Activated CD4-positive, alpha-beta T cell treated with anti-CD3 and anti-CD28 coated beads, Interleukin-2, amount 10 ng/mL, durations not matched to agents 7 days and 5 days (primary cell): ENCODE results near the gene TMEM272. TPM values are rescaled to one million over a fixed set of nuclear protein-coding genes. Genes with fewer than 3 reads are reported as not detected.

Experiments
- CTCF ChIA-PET: fragments of 350-600 bp; sonication (Branson Sonifier 250); formaldehyde crosslinking; loops from one replicate; lab custom pipeline; 2021; ENCODE audit warnings: antibody characterized with exemption; lab: Charles Lee
- POLR2A ChIA-PET: fragments of 350-600 bp; sonication (Branson Sonifier 250); formaldehyde crosslinking; loops from one replicate; lab custom pipeline; 2021; ENCODE audit warnings: antibody characterized with exemption; lab: Charles Lee
- DNase-seq: peaks from one replicate; pipeline ENCODE4 v3.0.0-alpha.2; 2020
- H3K27ac Mint-ChIP-seq: one replicate; pipeline ENCODE4 v1.8.0; 2021; ENCODE audit warnings: mild to moderate bottlenecking, moderate library complexity, mixed read lengths
- H3K27me3 Mint-ChIP-seq: one replicate; pipeline ENCODE4 v1.8.0; 2021; ENCODE audit warnings: mixed read lengths
- H3K36me3 Mint-ChIP-seq: one replicate; pipeline ENCODE4 v1.8.0; 2021; ENCODE audit warnings: low read depth, mixed read lengths
- H3K4me1 Mint-ChIP-seq: one replicate; pipeline ENCODE4 v1.8.0; 2021; ENCODE audit warnings: mixed read lengths
- H3K4me3 Mint-ChIP-seq: one replicate; pipeline ENCODE4 v1.8.0; 2021; ENCODE audit warnings: mild to moderate bottlenecking, moderate library complexity, mixed read lengths
- H3K9me3 Mint-ChIP-seq: one replicate; pipeline ENCODE4 v1.8.0; 2021; ENCODE audit warnings: mixed read lengths
- total RNA-seq, 2 experiments: library from RNA; stranded (reverse); gene quantifications; one replicate each; pipeline ENCODE4 v1.2.3, GENCODE V29; 2021

Gene TMEM272
- total RNA-seq, 2 experiments from 2014 or later, result 1.3 to 1.5 TPM

DNA sequence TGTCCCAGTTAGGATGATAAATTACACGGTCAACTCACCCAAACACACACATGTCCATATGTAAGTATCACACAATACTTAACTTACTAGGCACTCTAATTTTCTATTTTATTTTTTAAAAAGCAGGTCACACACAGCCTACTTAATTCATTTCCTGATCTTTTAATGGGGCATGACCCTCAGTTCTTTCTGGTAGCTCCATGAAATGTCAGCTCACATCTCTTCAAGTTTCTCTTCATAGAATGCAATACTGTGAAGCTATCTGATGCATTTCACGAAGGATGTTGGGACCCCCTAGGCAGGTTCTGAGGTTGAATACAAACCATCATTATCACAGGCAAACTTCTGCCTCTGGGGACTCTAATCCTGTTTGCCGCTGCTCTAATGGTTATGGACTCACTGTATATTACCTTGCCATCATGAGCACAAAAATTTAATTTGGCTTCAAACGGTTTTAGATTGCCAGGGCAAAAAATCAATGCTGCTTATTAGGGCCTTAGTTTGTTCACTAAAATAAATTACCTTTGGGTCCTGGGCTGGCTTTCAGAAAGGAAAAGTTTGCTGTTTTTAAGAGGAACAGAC, 24.9 kb downstream of the TMEM272 start:
- Mint-ChIP-seq H3K36me3 (peaks cover 13% of the 10 kb centered on the region), H3K27me3 (no peaks in the 10 kb centered on the region), H3K9me3 (no peaks in the 10 kb centered on the region), H3K4me3 (no peak overlapping the region), H3K27ac (peak overlapping the region; percentile 97), H3K4me1 (peaks cover 90% of the 10 kb centered on the region)
- no peak for DNase-seq
- POLR2A ChIA-PET, result no interaction called here
- CTCF ChIA-PET, result interaction anchor here (1.0 to 1.3 kb wide), 2 partner anchors 8 to 258 kb away, joined by 3 to 4 read pairs; no protein-coding TSS in a partner anchor

DNA sequence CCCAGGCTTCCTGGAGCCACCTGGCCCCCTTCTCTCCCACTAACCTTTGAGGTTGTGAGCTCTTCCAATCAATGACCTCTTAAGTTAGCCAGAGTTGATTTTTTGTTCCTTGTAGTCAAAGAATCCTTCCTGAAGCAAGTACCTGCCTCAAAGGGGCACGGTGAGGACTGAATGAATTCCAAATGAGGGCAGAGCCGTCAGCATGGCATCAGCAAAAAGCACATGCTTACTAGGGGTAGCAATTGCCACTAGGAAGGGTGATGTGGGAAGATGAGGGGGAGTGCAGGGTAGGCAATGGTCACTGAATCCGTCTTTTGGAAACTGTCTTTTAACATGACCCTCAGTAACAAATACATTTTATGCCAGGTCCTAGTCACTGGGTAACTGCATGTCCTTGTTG, 25.4 kb downstream of the TMEM272 start:
- POLR2A ChIA-PET, result no interaction called here
- peaks cover 90% of the 10 kb centered on the region for H3K4me1 Mint-ChIP-seq
- H3K4me3 Mint-ChIP-seq, result no peak overlapping the region
- CTCF ChIA-PET, result interaction anchor here (1.0 to 1.3 kb wide), 2 partner anchors 8 to 258 kb away, joined by 3 to 4 read pairs; no protein-coding TSS in a partner anchor
- DNase-seq, result no peak
- H3K36me3 Mint-ChIP-seq, result peaks cover 13% of the 10 kb centered on the region
- no peaks in the 10 kb centered on the region for H3K27me3 Mint-ChIP-seq
- H3K27ac Mint-ChIP-seq, result peak overlapping the region; percentile 97
- H3K9me3 Mint-ChIP-seq, result no peaks in the 10 kb centered on the region

DNA sequence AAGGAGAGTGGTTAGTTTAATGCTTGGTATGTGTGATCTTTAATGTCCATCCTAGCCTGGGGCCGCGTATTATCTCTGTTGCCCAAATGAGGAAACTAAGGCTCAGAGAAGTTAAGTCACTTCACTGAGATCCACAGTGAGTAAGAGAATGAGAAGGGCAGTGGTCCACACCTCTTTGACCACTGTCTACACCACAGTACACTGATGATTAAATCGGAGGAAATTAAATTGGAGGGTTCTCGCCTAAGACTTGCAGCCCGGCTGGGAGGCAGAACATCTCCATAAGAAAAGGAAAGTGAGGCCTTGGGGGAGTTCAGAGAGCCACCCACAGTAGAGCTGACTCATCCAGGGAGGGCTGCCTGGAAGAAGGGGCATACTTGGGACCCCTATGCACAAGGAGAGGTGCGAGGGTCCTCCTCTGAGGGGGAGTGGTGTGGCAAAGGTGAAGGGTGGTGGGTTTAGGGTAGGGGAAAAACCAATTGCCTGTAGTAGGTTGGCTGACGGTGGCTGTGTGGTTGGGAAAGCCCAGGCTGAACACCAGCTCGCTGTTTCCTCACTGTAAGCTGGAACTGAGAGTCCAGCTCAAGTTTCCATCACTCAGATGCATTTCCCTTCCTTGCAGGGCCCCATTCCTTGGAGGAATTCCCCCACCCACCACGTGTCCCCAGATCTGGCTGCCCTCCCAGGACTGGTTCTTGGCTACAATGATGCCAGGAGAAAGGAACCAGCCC, 26.0 kb downstream of the TMEM272 start:
- no peak for DNase-seq
- H3K9me3 Mint-ChIP-seq, result no peaks in the 10 kb centered on the region
- H3K36me3 Mint-ChIP-seq, result peaks cover 9% of the 10 kb centered on the region
- ChIA-PET POLR2A (no interaction called here), CTCF (interaction anchor here (1.3 kb wide), 1 partner anchor 9 kb away, joined by 4 read pairs; no protein-coding TSS in a partner anchor)
- H3K27ac Mint-ChIP-seq, result peak overlapping the region; percentile 33
- H3K4me1 Mint-ChIP-seq, result peaks cover 89% of the 10 kb centered on the region
- no peaks in the 10 kb centered on the region for H3K27me3 Mint-ChIP-seq
- no peak overlapping the region for H3K4me3 Mint-ChIP-seq

DNA sequence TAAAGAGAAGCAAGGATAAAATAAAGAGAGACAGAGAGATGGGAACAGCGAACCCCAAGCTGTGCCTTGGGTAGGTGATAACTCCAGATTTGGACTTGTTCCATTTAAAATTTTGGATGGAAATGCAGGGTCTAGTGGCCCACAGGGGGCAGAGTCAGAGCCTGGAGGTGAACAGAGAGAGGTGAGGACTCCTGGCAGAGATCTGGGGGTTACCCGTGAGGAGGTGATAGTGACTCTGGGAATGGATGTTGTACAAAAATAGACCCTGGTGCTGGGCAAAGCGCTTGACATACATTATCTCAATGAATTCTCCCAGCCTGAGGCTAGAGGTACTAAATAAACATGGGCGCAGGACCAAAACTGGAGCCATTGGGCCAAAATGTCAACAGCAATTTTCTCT, 26.7 kb downstream of the TMEM272 start:
- CTCF ChIA-PET, result interaction anchor here (1.2 kb wide), 1 partner anchor 10 kb away, joined by 4 read pairs; no protein-coding TSS in a partner anchor
- Mint-ChIP-seq H3K9me3 (no peaks in the 10 kb centered on the region), H3K4me3 (no peak overlapping the region), H3K27me3 (no peaks in the 10 kb centered on the region), H3K27ac (no peak overlapping the region), H3K4me1 (peaks cover 86% of the 10 kb centered on the region), H3K36me3 (peaks cover 9% of the 10 kb centered on the region)
- DNase-seq, result no peak
- POLR2A ChIA-PET, result no interaction called here

DNA sequence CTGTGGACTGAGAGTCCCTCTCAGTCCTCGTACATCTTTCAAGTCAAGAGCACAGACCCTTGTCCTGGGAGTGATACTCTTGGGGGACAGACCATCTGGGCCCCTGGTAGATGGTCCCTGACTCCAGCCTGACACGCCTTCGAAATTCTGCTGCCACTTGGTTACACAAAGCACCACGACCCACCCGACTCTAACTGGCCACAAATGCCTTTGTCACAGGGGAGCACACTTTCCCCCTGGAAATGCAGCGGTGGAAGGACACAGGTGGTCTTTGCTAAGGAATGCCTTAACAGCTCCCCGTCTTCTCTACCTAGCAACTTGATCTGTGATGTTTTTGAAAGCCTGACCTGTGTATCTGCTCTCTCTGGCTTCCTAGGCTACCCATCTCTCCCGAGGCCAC, 27.3 kb downstream of the TMEM272 start:
- Mint-ChIP-seq H3K27ac (peak overlapping the region; percentile 20), H3K4me1 (peaks cover 81% of the 10 kb centered on the region), H3K36me3 (peaks cover 9% of the 10 kb centered on the region), H3K4me3 (no peak overlapping the region), H3K9me3 (no peaks in the 10 kb centered on the region), H3K27me3 (no peaks in the 10 kb centered on the region)
- CTCF ChIA-PET, result interaction anchor here (1.2 kb wide), 1 partner anchor 11 kb away, joined by 4 read pairs; no protein-coding TSS in a partner anchor
- POLR2A ChIA-PET, result no interaction called here
- no peak for DNase-seq

DNA sequence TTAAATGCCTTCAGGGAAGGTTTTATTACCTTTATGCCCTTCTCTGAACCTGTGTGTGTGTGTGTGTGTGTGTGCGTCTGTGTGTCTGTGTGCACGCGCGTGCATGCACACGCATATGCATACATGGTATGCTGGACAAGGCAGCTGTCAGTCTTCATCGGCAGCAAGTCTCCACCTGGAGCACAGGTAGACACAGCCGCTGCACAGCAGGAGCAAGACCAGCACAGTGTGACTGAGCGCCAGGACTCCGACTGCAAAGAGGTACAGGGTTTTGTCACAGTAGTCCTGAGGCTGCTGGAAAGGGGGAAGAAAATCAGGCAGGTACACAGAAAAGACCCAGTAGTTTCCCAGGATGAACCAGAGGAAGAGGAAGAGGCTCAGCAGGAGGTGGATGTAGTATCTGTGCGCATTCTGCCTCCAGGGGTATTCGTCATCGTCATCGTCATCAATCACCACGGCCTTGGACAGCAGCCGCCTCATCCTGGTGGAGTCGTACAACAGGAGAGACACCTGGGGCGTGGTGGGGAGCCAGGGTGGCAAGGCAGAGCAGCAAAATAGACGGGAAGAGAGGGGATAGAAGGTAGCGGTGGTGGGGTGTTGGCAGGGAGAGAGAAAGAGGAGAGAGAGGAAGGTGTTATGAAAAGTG, 28.2 kb downstream of the TMEM272 start:
- no peak overlapping the region for H3K4me3 Mint-ChIP-seq
- DNase-seq, result no peak
- ChIA-PET CTCF (interaction anchor here (0.6 to 4.4 kb wide), 8 partner anchors 9 to 276 kb away, joined by 3 to 41 read pairs (median 6); partner anchors contain the start of gene TMEM272), POLR2A (no interaction called here)
- no peaks in the 10 kb centered on the region for H3K9me3 Mint-ChIP-seq
- peaks cover 9% of the 10 kb centered on the region for H3K36me3 Mint-ChIP-seq
- H3K27me3 Mint-ChIP-seq, result no peaks in the 10 kb centered on the region
- peaks cover 75% of the 10 kb centered on the region for H3K4me1 Mint-ChIP-seq
- no peak overlapping the region for H3K27ac Mint-ChIP-seq

DNA sequence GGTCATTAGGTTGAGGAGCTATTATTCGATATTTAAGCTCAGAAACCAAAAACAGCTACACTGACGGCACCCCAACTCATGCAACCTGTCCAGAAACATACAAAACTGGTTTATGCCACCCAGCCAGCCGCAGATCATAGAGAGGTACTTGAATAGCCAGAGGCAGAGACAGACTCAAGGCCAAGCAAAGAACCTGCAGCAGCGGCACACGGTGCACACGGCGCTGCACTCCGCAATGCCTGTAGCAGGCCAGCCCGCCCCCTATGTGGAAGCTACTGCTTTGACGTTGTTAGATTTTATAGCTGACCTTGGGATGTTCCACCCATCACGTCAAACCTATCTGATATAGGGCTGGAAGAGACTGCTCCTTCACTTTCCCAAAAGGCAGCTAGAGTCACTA, 29.1 kb downstream of the TMEM272 start:
- Mint-ChIP-seq H3K27me3 (no peaks in the 10 kb centered on the region), H3K27ac (peak overlapping the region; percentile 82), H3K9me3 (no peaks in the 10 kb centered on the region), H3K36me3 (peaks cover 4% of the 10 kb centered on the region), H3K4me3 (no peak overlapping the region), H3K4me1 (peaks cover 72% of the 10 kb centered on the region)
- ChIA-PET CTCF (interaction anchor here (0.6 to 4.4 kb wide), 12 partner anchors 10 to 436 kb away, joined by 3 to 41 read pairs (median 6); partner anchors contain the start of gene TMEM272), POLR2A (no interaction called here)
- DNase-seq, result no peak

DNA sequence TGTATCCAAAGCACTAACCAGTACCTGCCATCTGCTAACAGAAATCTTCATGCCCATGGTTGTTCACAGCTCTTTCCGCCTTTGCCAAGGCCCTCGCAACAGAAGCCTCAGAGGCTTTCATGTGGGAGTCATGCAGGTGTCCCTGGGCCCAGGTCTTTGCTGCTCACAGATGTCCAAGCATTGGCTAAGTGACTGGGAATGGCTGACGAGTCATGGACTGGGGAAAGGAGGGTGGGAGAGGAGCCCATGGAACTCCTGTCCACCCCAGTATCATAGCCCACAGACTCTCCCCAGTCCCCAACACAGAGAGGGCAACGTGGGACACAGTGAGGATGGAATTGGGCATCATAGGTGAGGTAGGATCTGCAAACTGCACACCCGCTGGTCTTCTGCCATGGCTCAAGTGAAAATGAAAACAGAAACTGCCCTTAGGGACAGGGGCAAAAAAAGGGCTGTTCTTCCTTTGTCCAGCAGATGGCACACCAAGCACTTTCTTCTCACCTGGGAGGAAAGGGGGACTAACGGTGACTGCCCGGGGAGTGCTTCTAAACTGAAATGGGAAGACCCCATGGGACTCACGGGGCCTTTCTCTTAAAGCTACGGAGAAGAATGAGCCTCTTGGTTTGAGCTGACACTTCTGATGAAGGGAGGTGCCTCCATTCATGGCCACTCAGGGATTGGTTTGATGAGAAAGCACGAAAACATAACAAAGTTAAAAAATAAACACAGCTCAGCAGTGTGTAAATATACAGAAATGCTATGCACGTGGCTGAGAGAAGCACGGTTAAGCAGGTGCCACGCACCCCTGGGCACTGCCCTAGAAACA, 29.9 kb downstream of the TMEM272 start:
- Mint-ChIP-seq H3K9me3 (no peaks in the 10 kb centered on the region), H3K36me3 (peaks cover 4% of the 10 kb centered on the region), H3K4me1 (peaks cover 65% of the 10 kb centered on the region), H3K27me3 (no peaks in the 10 kb centered on the region), H3K27ac (peak overlapping the region; percentile 82), H3K4me3 (peak overlapping the region; percentile 1)
- DNase-seq, result peak; percentile 83
- CTCF ChIA-PET, result interaction anchor here (0.7 to 4.4 kb wide), 17 partner anchors 10 to 435 kb away, joined by 3 to 41 read pairs (median 5); partner anchors contain the start of gene TMEM272
- POLR2A ChIA-PET, result no interaction called here

DNA sequence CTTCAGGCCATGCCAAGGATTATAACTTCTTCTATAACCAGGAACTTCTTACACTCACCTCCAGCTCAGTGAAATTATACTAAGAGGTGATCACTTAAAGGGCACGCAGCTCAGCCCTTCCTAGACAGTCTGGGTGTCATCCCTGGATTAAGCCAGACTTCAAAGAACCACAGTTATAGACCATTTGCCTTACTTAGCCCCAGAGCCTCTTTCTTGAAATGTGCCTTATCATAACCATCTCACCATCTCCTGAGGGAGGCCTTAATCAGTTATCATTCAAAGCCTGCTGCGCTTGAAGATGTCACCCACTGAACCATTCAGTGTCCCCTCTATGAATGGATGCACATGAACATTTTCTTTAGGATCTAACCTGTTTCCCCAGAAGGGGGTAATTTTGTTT, 30.9 kb downstream of the TMEM272 start:
- Mint-ChIP-seq H3K27ac (no peak overlapping the region), H3K27me3 (no peaks in the 10 kb centered on the region), H3K4me1 (peaks cover 56% of the 10 kb centered on the region), H3K9me3 (no peaks in the 10 kb centered on the region), H3K36me3 (peaks cover 4% of the 10 kb centered on the region), H3K4me3 (no peak overlapping the region)
- ChIA-PET CTCF (interaction anchor here (0.7 to 4.4 kb wide), 12 partner anchors 9 to 313 kb away, joined by 3 to 41 read pairs (median 4); no protein-coding TSS in a partner anchor), POLR2A (no interaction called here)
- no peak for DNase-seq

DNA sequence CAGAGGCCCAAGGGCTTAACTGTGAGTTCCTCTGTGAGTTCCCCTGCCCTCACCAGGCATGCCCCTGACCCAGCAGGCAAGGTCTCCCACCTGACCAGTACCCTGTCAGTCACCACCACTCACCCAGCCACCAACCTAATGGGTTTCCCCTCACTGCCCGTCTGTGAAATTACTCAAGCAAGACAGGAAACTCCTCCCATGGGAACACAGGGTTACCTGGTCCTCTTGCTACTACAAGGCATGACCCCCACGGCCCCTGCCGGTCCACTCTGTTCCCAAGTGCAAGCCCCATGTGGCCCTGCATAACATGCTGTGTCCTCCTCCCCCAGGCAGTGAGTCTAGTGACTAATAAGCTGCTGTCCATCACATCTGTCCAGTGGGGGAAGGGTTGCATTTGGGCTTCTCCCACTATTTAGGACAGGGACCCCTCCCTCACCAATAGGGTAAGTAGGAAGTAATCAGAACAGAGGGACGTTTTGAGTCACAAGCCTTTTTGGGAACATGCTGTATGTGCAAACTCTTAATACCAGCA, 33.0 kb downstream of the TMEM272 start:
- DNase-seq, result no peak
- Mint-ChIP-seq H3K4me1 (peaks cover 41% of the 10 kb centered on the region), H3K4me3 (no peak overlapping the region), H3K9me3 (no peaks in the 10 kb centered on the region), H3K27me3 (no peaks in the 10 kb centered on the region), H3K27ac (no peak overlapping the region), H3K36me3 (no peaks in the 10 kb centered on the region)
- ChIA-PET POLR2A (no interaction called here), CTCF (interaction anchor here (1.5 to 4.4 kb wide), 2 partner anchors 14 to 20 kb away, joined by 5 to 41 read pairs; no protein-coding TSS in a partner anchor)

DNA sequence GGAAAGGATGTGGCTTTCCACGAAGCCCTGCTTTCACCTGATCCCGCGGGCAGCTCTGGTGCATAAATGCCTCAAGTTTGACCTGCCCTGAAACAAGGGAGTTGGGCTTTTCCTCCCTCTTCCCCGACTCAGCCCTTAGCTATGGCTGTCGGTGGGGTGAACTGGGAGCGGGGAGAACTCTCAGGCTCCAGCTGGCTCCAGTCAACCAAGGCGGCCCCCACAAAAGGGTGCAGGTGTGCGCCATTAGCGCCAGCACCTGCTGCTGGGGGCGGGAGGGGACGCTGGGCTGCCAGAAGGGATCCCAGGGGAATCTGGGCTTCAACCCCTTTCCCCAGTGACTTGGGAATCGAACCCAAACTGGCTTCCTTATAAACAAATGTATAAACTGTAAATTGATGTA, 33.9 kb downstream of the TMEM272 start:
- POLR2A ChIA-PET, result no interaction called here
- Mint-ChIP-seq H3K36me3 (no peaks in the 10 kb centered on the region), H3K4me1 (peaks cover 35% of the 10 kb centered on the region), H3K27ac (no peak overlapping the region), H3K9me3 (no peaks in the 10 kb centered on the region), H3K4me3 (no peak overlapping the region), H3K27me3 (no peaks in the 10 kb centered on the region)
- DNase-seq, result no peak
- CTCF ChIA-PET, result interaction anchor here (0.7 to 1.5 kb wide), 2 partner anchors 13 to 226 kb away, joined by 3 to 4 read pairs; no protein-coding TSS in a partner anchor

DNA sequence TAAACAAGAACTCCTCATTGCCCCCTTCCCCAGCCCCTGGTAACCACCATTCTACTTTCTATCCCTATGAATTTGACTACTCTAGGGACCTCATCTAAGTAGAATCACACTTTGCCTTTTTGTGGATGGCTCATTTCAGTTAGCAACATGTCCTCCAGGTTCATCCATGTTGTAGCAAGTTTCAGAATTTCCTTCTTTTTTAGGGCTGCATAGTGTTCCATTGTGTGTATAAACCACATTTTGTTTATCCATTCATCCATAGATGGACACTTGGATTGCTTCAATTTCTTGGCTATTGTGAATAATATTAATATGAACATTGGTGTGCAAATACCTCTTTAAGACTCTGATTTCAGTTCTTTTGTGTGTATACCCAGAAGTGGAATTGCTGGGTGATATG, 36.2 kb downstream of the TMEM272 start:
- Mint-ChIP-seq H3K27me3 (no peaks in the 10 kb centered on the region), H3K4me3 (no peak overlapping the region), H3K27ac (no peak overlapping the region), H3K4me1 (peaks cover 32% of the 10 kb centered on the region), H3K9me3 (no peaks in the 10 kb centered on the region), H3K36me3 (peaks cover 3% of the 10 kb centered on the region)
- DNase-seq, result no peak
- ChIA-PET POLR2A (no interaction called here), CTCF (interaction anchor here (0.9 kb wide), 1 partner anchor 225 kb away, joined by 3 read pairs; no protein-coding TSS in a partner anchor)
